Tibial nerve (tissue), 4 donors: Measurements from ENCODE around the gene DOK7. TPM values are rescaled to one million over a fixed set of nuclear protein-coding genes. Genes with fewer than 3 reads are reported as not detected.

Source experiments
- DNase-seq, 2 donors: peaks; one replicate each; pipeline ENCODE4 v3.0.0-alpha.2; 2019; ENCODE audit warnings: low spot score in 2 of 2
- H3K27ac ChIP-seq, 4 donors: fragments of 200-600 bp; sonication (generic) in 3 of 4; one replicate each; pipeline ENCODE4 v1.5.1; 2017 to 2019; ENCODE audit warnings: mild to moderate bottlenecking in 1 of 4
- H3K27me3 ChIP-seq, 2 donors: fragments of 200-600 bp; sonication (generic) in 1 of 2; one replicate each; pipeline versions ENCODE4 v1.5.1 to v1.6.0; 2017 to 2019
- H3K36me3 ChIP-seq, 3 donors: fragments of 200-600 bp; sonication (generic); one replicate each; pipeline ENCODE4 v1.5.1; 2018 to 2019
- H3K4me1 ChIP-seq, 4 donors: fragments of 200-600 bp; sonication (generic) in 3 of 4; one replicate each; pipeline ENCODE4 v1.5.1; 2017 to 2019
- H3K4me3 ChIP-seq, 4 donors: fragments of 200-600 bp; sonication (generic) in 3 of 4; one replicate each; pipeline ENCODE4 v1.5.1; 2017 to 2019; ENCODE audit warnings: mild to moderate bottlenecking in 1 of 4, moderate library complexity in 1 of 4
- H3K9me3 ChIP-seq, 4 donors: fragments of 200-600 bp; sonication (generic) in 3 of 4; one replicate each; pipeline ENCODE4 v1.5.1; 2017 to 2019
- CTCF ChIP-seq, 5 experiments: fragments of 200-600 bp in 3 of 5; fragments of 450-650 bp in 2 of 5; sonication (generic) in 3 of 5; IDR thresholded peaks; one replicate each; pipeline ENCODE4 v1.5.1; 2016 to 2019; ENCODE audit warnings: antibody characterized with exemption in 5 of 5, mild to moderate bottlenecking in 3 of 5, moderate library complexity in 2 of 5
- EP300 ChIP-seq, 2 donors: sonication (generic); formaldehyde crosslinking; IDR thresholded peaks; one replicate each; pipeline ENCODE4 v1.6.1; 2017; ENCODE audit warnings: antibody characterized with exemption in 2 of 2, mild to moderate bottlenecking in 1 of 2
- POLR2A ChIP-seq, 2 donors: fragments of 450-650 bp; IDR thresholded peaks; one replicate each; pipeline ENCODE4 v1.6.1; 2017; ENCODE audit warnings: antibody characterized with exemption in 2 of 2, mild to moderate bottlenecking in 2 of 2, moderate library complexity in 2 of 2
- WGBS, 2 donors: methylation state at CpG; one replicate each; pipeline ENCODE4 v1.1.5; 2018; 5-methylcytosine and 5-hydroxymethylcytosine counted together
- total RNA-seq, 4 donors: library from RNA; depleted of rRNA; stranded (reverse); fragments of >200 nt; gene quantifications; one replicate each; pipeline ENCODE4 v1.1.0, GENCODE V29; 2016

Gene DOK7
- total RNA-seq, 4 donors from 2014 or later, result 0.66 TPM; not detected in 3

- 93 to 96% methylated on average over 22 to 23 of the region's 23 CpGs for whole genome bisulfite sequencing, 2 donors
- peaks cover 5 to 100% (median 27%) of the 10 kb centered on the region in 3 donors for H3K36me3 ChIP-seq
- H3K27ac ChIP-seq, result no peak overlapping the region
- no peaks in the 10 kb centered on the region for H3K27me3 ChIP-seq
- H3K9me3 ChIP-seq, result no peaks in the 10 kb centered on the region
- no peak for DNase-seq
- H3K4me1 ChIP-seq, result no peaks in the 10 kb centered on the region
- no peak for TF ChIP-seq CTCF (IDR thresholded peaks at IDR 0.05)
- no peak for TF ChIP-seq POLR2A (IDR thresholded peaks at IDR 0.05)
- no peak for TF ChIP-seq EP300 (IDR thresholded peaks at IDR 0.05)
- no peak overlapping the region for H3K4me3 ChIP-seq
These were observed 56.6 kb downstream of the DOK7 start for GRCh38 chr4:3519468-3520264.

- WGBS, 2 donors, result 88 to 91% methylated on average over 11 of the region's 11 CpGs
- no peak overlapping the region for H3K4me3 ChIP-seq
- H3K36me3 ChIP-seq, result peaks cover 5 to 99% (median 27%) of the 10 kb centered on the region in 3 donors
- no peaks in the 10 kb centered on the region for H3K27me3 ChIP-seq
- H3K27ac ChIP-seq, result no peak overlapping the region
- H3K9me3 ChIP-seq, result no peaks in the 10 kb centered on the region
- no peaks in the 10 kb centered on the region for H3K4me1 ChIP-seq
- no peak for DNase-seq
- TF ChIP-seq POLR2A (IDR thresholded peaks at IDR 0.05) (no peak), EP300 (IDR thresholded peaks at IDR 0.05) (no peak), CTCF (IDR thresholded peaks at IDR 0.05) (no peak)
These were observed 57.2 kb downstream of the DOK7 start for GRCh38 chr4:3520276-3520675.

- Histone ChIP-seq H3K4me1 (no peaks in the 10 kb centered on the region), H3K36me3 (peaks cover 5 to 99% (median 24%) of the 10 kb centered on the region in 3 donors), H3K4me3 (no peak overlapping the region), H3K27me3 (no peaks in the 10 kb centered on the region), H3K27ac (no peak overlapping the region), H3K9me3 (no peaks in the 10 kb centered on the region)
- TF ChIP-seq EP300 (IDR thresholded peaks at IDR 0.05) (no peak), CTCF (IDR thresholded peaks at IDR 0.05) (no peak), POLR2A (IDR thresholded peaks at IDR 0.05) (no peak)
- 81 to 85% methylated on average over 24 to 31 of the region's 31 CpGs for WGBS, 2 donors
- DNase-seq, result no peak
These were observed 57.9 kb downstream of the DOK7 start for GRCh38 chr4:3520796-3521600.

GRCh38 chr4:3521621-3522325, 58.7 kb downstream of the DOK7 start:
- H3K9me3 ChIP-seq, result no peaks in the 10 kb centered on the region
- no peak for DNase-seq
- no peaks in the 10 kb centered on the region for H3K27me3 ChIP-seq
- TF ChIP-seq POLR2A (IDR thresholded peaks at IDR 0.05) (no peak), EP300 (IDR thresholded peaks at IDR 0.05) (no peak), CTCF (IDR thresholded peaks at IDR 0.05) (no peak)
- H3K36me3 ChIP-seq, result peaks cover 0 to 93% (median 19%) of the 10 kb centered on the region in 3 donors
- H3K4me3 ChIP-seq, result no peak overlapping the region
- H3K27ac ChIP-seq, result no peak overlapping the region
- no peaks in the 10 kb centered on the region for H3K4me1 ChIP-seq
- 86 to 94% methylated on average over 15 to 16 of the region's 16 CpGs for WGBS, 2 donors
